Bronchial epithelial cell (primary cell): ENCODE measurements around the gene FBXO17. TPM values are rescaled to one million over a fixed set of nuclear protein-coding genes. Genes with fewer than 3 reads are reported as not detected.

ENCODE experiments used
- DNase-seq: peaks from one replicate; pipeline ENCODE4 v3.0.0-alpha.2; 2010; ENCODE audit warnings: low read depth
- FAIRE-seq: peaks from 2 replicates; lab custom pipeline; 2011; peaks lifted over from hg19 to GRCh38; lab: Jason Lieb, UNC
- H3K27me3 ChIP-seq: 2 replicates; pipeline ENCODE4 v1.5.1; 2011; ENCODE audit warnings: low read length; ENCODE audit not compliant: control insufficient read depth, insufficient read depth
- H3K36me3 ChIP-seq: 2 replicates; pipeline ENCODE4 v1.5.1; 2011; ENCODE audit warnings: low read length; ENCODE audit not compliant: control insufficient read depth, insufficient read depth
- H3K4me3 ChIP-seq: 2 replicates; pipeline ENCODE4 v1.5.1; 2011; ENCODE audit warnings: mild to moderate bottlenecking, low read depth, low read length, control low read depth
- CTCF ChIP-seq: IDR thresholded peaks from 2 replicates; pipeline ENCODE4 v1.5.1; 2011; ENCODE audit warnings: mild to moderate bottlenecking, moderate library complexity, low read length, control low read depth, inconsistent platforms; ENCODE audit not compliant: insufficient read depth, severe bottlenecking
- total RNA-seq: library from RNA; depleted of rRNA; stranded (reverse); fragments of >200 nt; gene quantifications from 2 replicates; pipeline ENCODE4 v1.2.1, GENCODE V29; 2014

Gene FBXO17
- total RNA-seq, 1 donor from 2014 or later: 11.6 TPM

GRCh38 chr19:39014037-39014436 lies 38.5 kb upstream of the FBXO17 start:
- Histone ChIP-seq H3K27me3 (no peaks in the 10 kb centered on the region), H3K36me3 (no peaks in the 10 kb centered on the region), H3K4me3 (no peak overlapping the region)
- FAIRE-seq (no peak), DNase-seq (no peak)
- TF ChIP-seq CTCF: no peak

GRCh38 chr19:39009001-39009400 lies 33.5 kb upstream of the FBXO17 start:
- Histone ChIP-seq H3K4me3 (no peak overlapping the region), H3K27me3 (no peaks in the 10 kb centered on the region), H3K36me3 (no peaks in the 10 kb centered on the region)
- FAIRE-seq: no peak
- DNase-seq: no peak
- no peak for TF ChIP-seq CTCF

GRCh38 chr19:39008137-39008536 lies 32.6 kb upstream of the FBXO17 start:
- TF ChIP-seq CTCF: no peak
- Histone ChIP-seq H3K4me3 (no peak overlapping the region), H3K36me3 (no peaks in the 10 kb centered on the region), H3K27me3 (no peaks in the 10 kb centered on the region)
- FAIRE-seq: no peak
- DNase-seq: no peak

- Histone ChIP-seq H3K36me3 (no peaks in the 10 kb centered on the region), H3K27me3 (no peaks in the 10 kb centered on the region), H3K4me3 (no peak overlapping the region)
- no peak for TF ChIP-seq CTCF
- FAIRE-seq: no peak
- no peak for DNase-seq
Observed at GRCh38 chr19:39007096-39007495, 31.6 kb upstream of the FBXO17 start.

DNA sequence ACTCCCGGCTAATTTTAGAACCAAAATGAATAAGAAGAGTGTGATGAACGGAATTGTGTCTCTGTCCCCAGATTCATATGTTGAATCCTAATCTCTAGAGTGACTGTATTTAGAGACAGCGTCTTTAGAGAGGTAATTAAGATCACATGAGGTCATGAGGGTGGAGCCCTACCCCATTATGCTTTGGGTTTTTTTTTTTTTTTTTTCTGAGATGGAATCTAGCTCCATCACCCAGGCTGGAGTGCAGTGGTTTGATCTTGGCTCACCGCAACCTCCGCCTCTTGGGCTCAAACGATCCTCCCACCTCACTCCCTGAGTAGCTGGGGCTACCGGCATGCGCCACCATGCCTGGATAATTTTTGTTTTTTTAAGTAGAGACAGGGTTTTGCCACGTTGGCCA lies 28.9 kb upstream of the FBXO17 start:
- no peak for DNase-seq
- Histone ChIP-seq H3K4me3 (no peak overlapping the region), H3K27me3 (no peaks in the 10 kb centered on the region), H3K36me3 (no peaks in the 10 kb centered on the region)
- no peak for FAIRE-seq
- no peak for TF ChIP-seq CTCF

DNA sequence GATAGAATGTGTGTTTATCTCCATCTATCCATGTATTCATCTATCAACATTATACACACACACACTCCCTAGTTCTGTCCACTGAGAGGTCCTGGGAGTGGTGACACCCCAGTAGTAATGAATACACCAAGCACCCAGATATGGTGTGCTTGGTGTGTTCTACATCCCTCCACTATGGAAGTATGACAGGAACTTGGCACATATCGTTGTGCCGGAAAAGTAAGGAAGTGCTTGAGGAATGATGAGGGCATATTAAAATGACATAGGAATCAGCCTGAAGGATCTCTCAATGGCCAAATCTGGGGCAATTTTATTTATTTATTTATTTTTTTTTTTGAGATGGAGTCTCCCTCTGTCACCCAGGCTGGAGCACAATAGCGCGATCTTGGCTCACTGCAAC lies 28.3 kb upstream of the FBXO17 start:
- no peaks in the 10 kb centered on the region for H3K36me3 ChIP-seq
- H3K27me3 ChIP-seq: no peaks in the 10 kb centered on the region
- DNase-seq (no peak), FAIRE-seq (no peak)
- no peak for TF ChIP-seq CTCF
- no peak overlapping the region for H3K4me3 ChIP-seq
